ENCODE results near the gene PRRT3. TPM values are rescaled to one million over a fixed set of nuclear protein-coding genes. Genes with fewer than 3 reads are reported as not detected.

PRRT3 gene
- total and polyA plus RNA-seq, 9 of the 15 experiments (the other 6 are each of a cell fraction or from before 2014, with no cell fraction given), result 0.06 to 1.9 (median 1.2) TPM

DNA sequence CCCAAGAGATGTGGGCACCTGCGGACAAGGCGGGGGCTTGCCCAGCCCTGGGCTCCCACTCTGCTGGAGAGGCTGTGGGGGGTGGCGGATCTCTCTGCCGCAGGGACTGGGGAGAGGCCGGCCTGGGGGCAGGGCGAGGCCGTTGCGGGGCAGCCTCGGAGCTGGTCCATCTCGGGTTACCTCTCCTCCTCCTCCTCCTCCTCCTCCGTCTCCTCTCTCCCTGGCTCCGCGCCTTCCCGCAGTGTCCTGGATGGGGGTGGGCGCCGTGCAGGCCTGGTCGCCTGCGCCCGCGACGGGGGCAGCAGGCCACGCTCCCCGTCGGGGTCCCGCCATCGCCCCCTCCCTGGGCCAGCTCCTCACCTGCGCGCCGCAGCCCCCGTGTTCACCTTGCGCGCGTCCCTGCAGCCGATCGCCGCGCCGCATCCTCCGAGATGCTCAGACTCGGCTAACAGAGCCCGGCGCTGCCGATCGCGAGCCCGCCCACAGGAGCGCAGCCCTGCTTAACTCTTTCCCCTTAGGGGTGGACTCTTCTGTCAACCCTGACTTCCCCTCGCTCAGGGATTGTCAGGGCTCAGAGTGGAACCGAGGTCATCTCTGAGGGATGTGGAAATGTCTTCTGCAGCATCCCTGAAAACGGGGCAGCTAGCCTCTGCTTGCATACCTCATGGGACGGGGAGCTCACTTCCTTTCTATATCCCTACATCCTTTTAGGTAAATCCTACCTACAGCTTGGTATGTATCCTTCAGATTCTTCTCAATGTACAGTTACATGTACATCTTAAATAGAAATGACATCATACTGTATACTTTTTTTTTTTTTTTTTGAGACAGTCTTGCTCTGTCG is at the start of gene PRRT3 (continued):
- no peak for TF ChIP-seq BHLHE40 (IDR thresholded peaks at IDR 0.05; ENCODE audit: low read length)
- TF ChIP-seq HLTF (IDR thresholded peaks at IDR 0.05), result no peak; the same call in 1 of the 2 replicates
- TF ChIP-seq ZNF584 (CRISPR knock-in tag; IDR thresholded peaks at IDR 0.05; ENCODE audit: low read depth), result no peak
- TF ChIP-seq RBM39 (optimal IDR thresholded peaks at IDR 0.05; ENCODE audit: low read depth, low read length), result no peak
- TF ChIP-seq NR3C1 (CRISPR knock-in tag; IDR thresholded peaks at IDR 0.05), result no peak
- no peak for TF ChIP-seq NUFIP1 (IDR thresholded peaks at IDR 0.05; ENCODE audit: partially characterized antibody)
- TF ChIP-seq E2F3 (CRISPR knock-in tag; IDR thresholded peaks at IDR 0.05), result no peak
- TF ChIP-seq, protein P1, sequence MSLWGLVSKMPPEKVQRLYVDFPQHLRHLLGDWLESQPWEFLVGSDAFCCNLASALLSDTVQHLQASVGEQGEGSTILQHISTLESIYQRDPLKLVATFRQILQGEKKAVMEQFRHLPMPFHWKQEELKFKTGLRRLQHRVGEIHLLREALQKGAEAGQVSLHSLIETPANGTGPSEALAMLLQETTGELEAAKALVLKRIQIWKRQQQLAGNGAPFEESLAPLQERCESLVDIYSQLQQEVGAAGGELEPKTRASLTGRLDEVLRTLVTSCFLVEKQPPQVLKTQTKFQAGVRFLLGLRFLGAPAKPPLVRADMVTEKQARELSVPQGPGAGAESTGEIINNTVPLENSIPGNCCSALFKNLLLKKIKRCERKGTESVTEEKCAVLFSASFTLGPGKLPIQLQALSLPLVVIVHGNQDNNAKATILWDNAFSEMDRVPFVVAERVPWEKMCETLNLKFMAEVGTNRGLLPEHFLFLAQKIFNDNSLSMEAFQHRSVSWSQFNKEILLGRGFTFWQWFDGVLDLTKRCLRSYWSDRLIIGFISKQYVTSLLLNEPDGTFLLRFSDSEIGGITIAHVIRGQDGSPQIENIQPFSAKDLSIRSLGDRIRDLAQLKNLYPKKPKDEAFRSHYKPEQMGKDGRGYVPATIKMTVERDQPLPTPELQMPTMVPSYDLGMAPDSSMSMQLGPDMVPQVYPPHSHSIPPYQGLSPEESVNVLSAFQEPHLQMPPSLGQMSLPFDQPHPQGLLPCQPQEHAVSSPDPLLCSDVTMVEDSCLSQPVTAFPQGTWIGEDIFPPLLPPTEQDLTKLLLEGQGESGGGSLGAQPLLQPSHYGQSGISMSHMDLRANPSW (CRISPR knock-in tag; IDR thresholded peaks at IDR 0.05), result no peak
- no peak for TF ChIP-seq SNIP1 (IDR thresholded peaks at IDR 0.05; ENCODE audit: low read depth)
- TF ChIP-seq, protein P2, sequence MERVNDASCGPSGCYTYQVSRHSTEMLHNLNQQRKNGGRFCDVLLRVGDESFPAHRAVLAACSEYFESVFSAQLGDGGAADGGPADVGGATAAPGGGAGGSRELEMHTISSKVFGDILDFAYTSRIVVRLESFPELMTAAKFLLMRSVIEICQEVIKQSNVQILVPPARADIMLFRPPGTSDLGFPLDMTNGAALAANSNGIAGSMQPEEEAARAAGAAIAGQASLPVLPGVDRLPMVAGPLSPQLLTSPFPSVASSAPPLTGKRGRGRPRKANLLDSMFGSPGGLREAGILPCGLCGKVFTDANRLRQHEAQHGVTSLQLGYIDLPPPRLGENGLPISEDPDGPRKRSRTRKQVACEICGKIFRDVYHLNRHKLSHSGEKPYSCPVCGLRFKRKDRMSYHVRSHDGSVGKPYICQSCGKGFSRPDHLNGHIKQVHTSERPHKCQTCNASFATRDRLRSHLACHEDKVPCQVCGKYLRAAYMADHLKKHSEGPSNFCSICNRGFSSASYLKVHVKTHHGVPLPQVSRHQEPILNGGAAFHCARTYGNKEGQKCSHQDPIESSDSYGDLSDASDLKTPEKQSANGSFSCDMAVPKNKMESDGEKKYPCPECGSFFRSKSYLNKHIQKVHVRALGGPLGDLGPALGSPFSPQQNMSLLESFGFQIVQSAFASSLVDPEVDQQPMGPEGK (CRISPR knock-in tag; IDR thresholded peaks at IDR 0.05; ENCODE audit: borderline replicate concordance), result no peak
- no peak for TF ChIP-seq LEF1 (IDR thresholded peaks at IDR 0.05)
- TF ChIP-seq ZNF778 (CRISPR knock-in tag; IDR thresholded peaks at IDR 0.05), result no peak
- TF ChIP-seq ESRRA (IDR thresholded peaks at IDR 0.05; ENCODE audit: borderline replicate concordance, low read depth), result no peak
- no peak for TF ChIP-seq NFE2 (IDR thresholded peaks at IDR 0.05; ENCODE audit: low read depth)
- TF ChIP-seq PPARD (CRISPR knock-in tag; IDR thresholded peaks at IDR 0.05), result no peak
- TF ChIP-seq THRAP3 (IDR thresholded peaks at IDR 0.05; ENCODE audit: borderline replicate concordance), result no peak
- TF ChIP-seq, protein P3, sequence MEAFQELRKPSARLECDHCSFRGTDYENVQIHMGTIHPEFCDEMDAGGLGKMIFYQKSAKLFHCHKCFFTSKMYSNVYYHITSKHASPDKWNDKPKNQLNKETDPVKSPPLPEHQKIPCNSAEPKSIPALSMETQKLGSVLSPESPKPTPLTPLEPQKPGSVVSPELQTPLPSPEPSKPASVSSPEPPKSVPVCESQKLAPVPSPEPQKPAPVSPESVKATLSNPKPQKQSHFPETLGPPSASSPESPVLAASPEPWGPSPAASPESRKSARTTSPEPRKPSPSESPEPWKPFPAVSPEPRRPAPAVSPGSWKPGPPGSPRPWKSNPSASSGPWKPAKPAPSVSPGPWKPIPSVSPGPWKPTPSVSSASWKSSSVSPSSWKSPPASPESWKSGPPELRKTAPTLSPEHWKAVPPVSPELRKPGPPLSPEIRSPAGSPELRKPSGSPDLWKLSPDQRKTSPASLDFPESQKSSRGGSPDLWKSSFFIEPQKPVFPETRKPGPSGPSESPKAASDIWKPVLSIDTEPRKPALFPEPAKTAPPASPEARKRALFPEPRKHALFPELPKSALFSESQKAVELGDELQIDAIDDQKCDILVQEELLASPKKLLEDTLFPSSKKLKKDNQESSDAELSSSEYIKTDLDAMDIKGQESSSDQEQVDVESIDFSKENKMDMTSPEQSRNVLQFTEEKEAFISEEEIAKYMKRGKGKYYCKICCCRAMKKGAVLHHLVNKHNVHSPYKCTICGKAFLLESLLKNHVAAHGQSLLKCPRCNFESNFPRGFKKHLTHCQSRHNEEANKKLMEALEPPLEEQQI (IDR thresholded peaks at IDR 0.05), result no peak
- TF ChIP-seq, protein P4, sequence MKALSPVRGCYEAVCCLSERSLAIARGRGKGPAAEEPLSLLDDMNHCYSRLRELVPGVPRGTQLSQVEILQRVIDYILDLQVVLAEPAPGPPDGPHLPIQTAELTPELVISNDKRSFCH (CRISPR knock-in tag; IDR thresholded peaks at IDR 0.05), result no peak
- TF ChIP-seq, protein P4 (tag; IDR thresholded peaks at IDR 0.05), result peak; percentile 50; the same call in 1 of the 2 replicates
- TF ChIP-seq, protein P5, sequence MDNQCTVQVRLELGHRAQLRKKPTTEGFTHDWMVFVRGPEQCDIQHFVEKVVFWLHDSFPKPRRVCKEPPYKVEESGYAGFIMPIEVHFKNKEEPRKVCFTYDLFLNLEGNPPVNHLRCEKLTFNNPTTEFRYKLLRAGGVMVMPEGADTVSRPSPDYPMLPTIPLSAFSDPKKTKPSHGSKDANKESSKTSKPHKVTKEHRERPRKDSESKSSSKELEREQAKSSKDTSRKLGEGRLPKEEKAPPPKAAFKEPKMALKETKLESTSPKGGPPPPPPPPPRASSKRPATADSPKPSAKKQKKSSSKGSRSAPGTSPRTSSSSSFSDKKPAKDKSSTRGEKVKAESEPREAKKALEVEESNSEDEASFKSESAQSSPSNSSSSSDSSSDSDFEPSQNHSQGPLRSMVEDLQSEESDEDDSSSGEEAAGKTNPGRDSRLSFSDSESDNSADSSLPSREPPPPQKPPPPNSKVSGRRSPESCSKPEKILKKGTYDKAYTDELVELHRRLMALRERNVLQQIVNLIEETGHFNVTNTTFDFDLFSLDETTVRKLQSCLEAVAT (IDR thresholded peaks at IDR 0.05), result peak in 1 of 2 experiments; percentile 99; a peak in 2 of 4 replicates
- no peak for TF ChIP-seq KHSRP (IDR thresholded peaks at IDR 0.05)

Measured in K562 (cell line).